ENCODE results near the gene TARS3. TPM values are rescaled to one million over a fixed set of nuclear protein-coding genes. Genes with fewer than 3 reads are reported as not detected.

Gene TARS3
- total RNA-seq, 3 donors from 2014 or later: 21.3 to 32.8 (median 25.3) TPM

DNA sequence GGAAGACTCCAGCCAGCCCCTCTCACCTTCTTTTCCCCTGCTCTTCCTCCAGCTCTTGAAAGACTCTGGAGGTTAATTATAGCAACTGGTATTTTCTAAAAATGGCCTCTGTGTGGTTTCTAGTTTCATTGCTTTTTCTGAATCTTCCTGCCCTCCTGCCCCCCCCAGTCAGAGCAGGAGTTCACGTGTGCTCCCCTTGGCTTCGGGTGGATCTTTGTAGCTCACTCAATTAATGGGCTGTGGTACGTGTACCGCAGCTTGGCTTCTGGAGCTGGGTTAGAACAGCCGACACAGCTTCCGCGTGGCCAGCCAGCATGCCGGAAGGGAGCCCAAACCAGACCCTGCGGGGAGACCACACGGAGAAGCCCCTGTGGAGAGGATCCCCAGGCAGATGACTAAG lies 103.6 kb downstream of the TARS3 start:
- DNase-seq (ENCODE audit: low spot score in 2 of 2): no peak

GRCh38 chr15:101619615-101619865 lies 104.7 kb downstream of the TARS3 start:
- TF ChIP-seq POLR2AphosphoS5 (IDR thresholded peaks at IDR 0.05) (no peak), POLR2A (IDR thresholded peaks at IDR 0.05) (no peak), CTCF (IDR thresholded peaks at IDR 0.05) (no peak)
- Histone ChIP-seq H3K4me3 (no peak overlapping the region), H3K27ac (no peak overlapping the region), H3K36me3 (no peaks in the 10 kb centered on the region), H3K9me3 (no peaks in the 10 kb centered on the region), H3K27me3 (no peaks in the 10 kb centered on the region), H3K4me1 (peaks cover 0 to 6% of the 10 kb centered on the region in 2 donors)
- no peak for DNase-seq (ENCODE audit: low spot score in 2 of 2)
- intact Hi-C loops (cut with DNase I; ENCODE audit: low total_unique reads): no loop called here

More for the DNA sequence above, 103.6 kb downstream of the TARS3 start:
- intact Hi-C loops (cut with DNase I; ENCODE audit: low total_unique reads): loop anchor here (5.0 kb wide), 1 partner anchor 1623 kb away; no protein-coding TSS in a partner anchor
- no peaks in the 10 kb centered on the region for H3K36me3 ChIP-seq
- TF ChIP-seq POLR2A (IDR thresholded peaks at IDR 0.05) (no peak), CTCF (IDR thresholded peaks at IDR 0.05) (no peak), POLR2AphosphoS5 (IDR thresholded peaks at IDR 0.05) (no peak)
- H3K27me3 ChIP-seq: no peaks in the 10 kb centered on the region
- H3K4me3 ChIP-seq: no peak overlapping the region
- no peak overlapping the region for H3K27ac ChIP-seq
- peaks cover 0 to 6% of the 10 kb centered on the region in 2 donors for H3K4me1 ChIP-seq
- no peaks in the 10 kb centered on the region for H3K9me3 ChIP-seq

DNA sequence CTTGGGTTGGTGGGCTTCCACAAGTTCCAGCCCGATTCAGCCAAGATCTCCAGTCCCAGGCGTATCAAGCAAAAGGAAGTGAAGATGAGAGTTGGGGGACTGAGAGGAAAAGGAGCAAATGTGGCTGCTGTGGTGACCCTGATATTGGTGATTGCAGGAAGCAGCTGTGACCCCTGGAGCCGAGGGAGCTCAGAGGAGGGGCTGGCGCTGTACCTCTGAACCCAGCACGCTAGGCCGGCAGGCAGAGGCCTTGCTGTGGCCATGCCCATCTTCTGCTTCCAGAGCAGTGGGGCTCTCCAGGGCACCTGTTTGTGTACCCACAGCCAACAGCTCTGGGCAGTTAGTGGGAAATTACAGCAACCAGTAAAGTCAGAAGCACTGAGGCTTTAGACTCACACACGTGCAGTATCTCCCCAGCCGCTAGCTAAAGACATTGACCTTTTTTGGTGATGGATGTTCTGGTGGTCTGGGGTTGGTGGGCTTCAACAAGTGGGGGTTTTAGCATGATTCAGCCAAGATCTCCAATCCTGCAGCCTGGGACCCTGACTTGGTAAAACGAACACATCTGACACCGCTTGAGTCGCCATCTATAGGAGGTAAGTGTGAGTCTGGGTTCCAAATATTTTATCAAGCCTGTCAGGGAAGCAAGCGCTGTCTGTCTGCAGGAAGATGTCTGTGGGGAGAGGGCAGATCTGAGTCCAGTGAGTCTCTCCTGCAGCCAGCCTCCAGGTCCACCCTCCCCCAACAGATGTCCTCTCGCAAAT lies 105.2 kb downstream of the TARS3 start:
- Histone ChIP-seq H3K27me3 (no peaks in the 10 kb centered on the region), H3K9me3 (no peaks in the 10 kb centered on the region), H3K4me3 (no peak overlapping the region), H3K4me1 (peaks cover 0 to 6% of the 10 kb centered on the region in 2 donors), H3K36me3 (no peaks in the 10 kb centered on the region), H3K27ac (no peak overlapping the region)
- intact Hi-C loops (cut with DNase I; ENCODE audit: low total_unique reads): no loop called here
- DNase-seq (ENCODE audit: low spot score in 2 of 2): no peak
- no peak for TF ChIP-seq CTCF (IDR thresholded peaks at IDR 0.05)
- no peak for TF ChIP-seq POLR2AphosphoS5 (IDR thresholded peaks at IDR 0.05)
- TF ChIP-seq POLR2A (IDR thresholded peaks at IDR 0.05): no peak

- intact Hi-C loops (cut with DNase I; ENCODE audit: low total_unique reads): no loop called here
- Histone ChIP-seq H3K27me3 (no peaks in the 10 kb centered on the region), H3K4me3 (no peak overlapping the region), H3K36me3 (no peaks in the 10 kb centered on the region), H3K27ac (no peak overlapping the region), H3K4me1 (peaks cover 3 to 6% of the 10 kb centered on the region in 2 donors), H3K9me3 (no peaks in the 10 kb centered on the region)
- no peak for DNase-seq (ENCODE audit: low spot score in 2 of 2)
- TF ChIP-seq POLR2AphosphoS5 (IDR thresholded peaks at IDR 0.05) (no peak), CTCF (IDR thresholded peaks at IDR 0.05) (no peak), POLR2A (IDR thresholded peaks at IDR 0.05) (no peak)
Measured at GRCh38 chr15:101618076-101618475, 106.2 kb downstream of the TARS3 start.

- Histone ChIP-seq H3K27me3 (no peaks in the 10 kb centered on the region), H3K27ac (no peak overlapping the region), H3K9me3 (no peaks in the 10 kb centered on the region), H3K4me1 (peaks cover 3 to 6% of the 10 kb centered on the region in 2 donors), H3K36me3 (no peaks in the 10 kb centered on the region), H3K4me3 (no peak overlapping the region)
- no peak for DNase-seq (ENCODE audit: low spot score in 2 of 2)
- intact Hi-C loops (cut with DNase I; ENCODE audit: low total_unique reads): no loop called here
- TF ChIP-seq POLR2A (IDR thresholded peaks at IDR 0.05): no peak
- TF ChIP-seq CTCF (IDR thresholded peaks at IDR 0.05): no peak
- TF ChIP-seq POLR2AphosphoS5 (IDR thresholded peaks at IDR 0.05): no peak
Measured at GRCh38 chr15:101617390-101617965, 106.8 kb downstream of the TARS3 start.
